Activated CD4-positive, alpha-beta T cell treated with anti-CD3 and anti-CD28 coated beads, Interleukin-2, amount 50 U/mL, for 16 hours (primary cell): Measurements from ENCODE around the gene WLS.
"Not testable (repeated sequence)": the region's sequence is repeated elsewhere in the genome, so short reads cannot be mapped to it uniquely, and the experiment has no call there.

Source experiments
- DNase-seq: peaks from one replicate; pipeline ENCODE4 v3.0.0-alpha.2; 2020

The WLS gene

GRCh38 chr1:68232289-68233148 is at the start of gene WLS:
TSS of gene WLS (minus strand) at chr1:68232523. CDS start at chr1:68232299, 224 bp downstream.
- DNase-seq: no peak

- DNase-seq: no peak
Measured at GRCh38 chr1:68280286-68280685, 48.0 kb upstream of the WLS start.

GRCh38 chr1:68279846-68280245 is 47.5 kb upstream of the WLS start:
- DNase-seq: no peak

- DNase-seq: no peak
Measured at GRCh38 chr1:68278221-68278620, 45.9 kb upstream of the WLS start.

- no peak for DNase-seq
Measured at GRCh38 chr1:68276448-68276847, 44.1 kb upstream of the WLS start.

- no peak for DNase-seq
Measured at GRCh38 chr1:68273530-68273929, 41.2 kb upstream of the WLS start.

- DNase-seq: no peak
Measured at GRCh38 chr1:68271596-68271995, 39.3 kb upstream of the WLS start.

GRCh38 chr1:68270951-68271350 is 38.6 kb upstream of the WLS start:
- DNase-seq: no peak

GRCh38 chr1:68269637-68270430 is 37.5 kb upstream of the WLS start:
- no peak for DNase-seq

GRCh38 chr1:68268896-68269483 is 36.7 kb upstream of the WLS start:
- no peak for DNase-seq

- DNase-seq: not testable (repeated sequence)
Measured at GRCh38 chr1:68256824-68257223, 24.5 kb upstream of the WLS start.

- no peak for DNase-seq
Measured at GRCh38 chr1:68255301-68255700, 23.0 kb upstream of the WLS start.

- no peak for DNase-seq
Measured at GRCh38 chr1:68254667-68255226, 22.4 kb upstream of the WLS start.

GRCh38 chr1:68237040-68237439 is 4.7 kb upstream of the WLS start:
- no peak for DNase-seq

GRCh38 chr1:68234094-68234493 is 1.8 kb upstream of the WLS start:
- no peak for DNase-seq

GRCh38 chr1:68233202-68233601 is 879 bp upstream of the WLS start:
- no peak for DNase-seq

- no peak for DNase-seq
Measured at GRCh38 chr1:68231627-68232288, 565 bp downstream of the WLS start.

GRCh38 chr1:68230901-68231626 is 1.3 kb downstream of the WLS start:
- no peak for DNase-seq

- no peak for DNase-seq
Measured at GRCh38 chr1:68230484-68230802, 1.9 kb downstream of the WLS start.

GRCh38 chr1:68229650-68230483 is 2.5 kb downstream of the WLS start:
- no peak for DNase-seq

- no peak for DNase-seq
Measured at GRCh38 chr1:68228851-68229250, 3.5 kb downstream of the WLS start.
